Astrocyte (in vitro differentiated cells and primary cell): ENCODE data around the gene RNF43.

ENCODE experiments used
- CTCF ChIP-seq: IDR thresholded peaks from 2 replicates; pipeline ENCODE4 v1.5.1; 2011; ENCODE audit warnings: low read depth, mild to moderate bottlenecking, inconsistent platforms, low read length, moderate library complexity; ENCODE audit not compliant: insufficient read depth
- EZH2 ChIP-seq: IDR thresholded peaks from 2 replicates; pipeline ENCODE4 v1.6.1; 2012; ENCODE audit warnings: mild to moderate bottlenecking, low read length, inconsistent platforms; ENCODE audit not compliant: insufficient read depth

DNA sequence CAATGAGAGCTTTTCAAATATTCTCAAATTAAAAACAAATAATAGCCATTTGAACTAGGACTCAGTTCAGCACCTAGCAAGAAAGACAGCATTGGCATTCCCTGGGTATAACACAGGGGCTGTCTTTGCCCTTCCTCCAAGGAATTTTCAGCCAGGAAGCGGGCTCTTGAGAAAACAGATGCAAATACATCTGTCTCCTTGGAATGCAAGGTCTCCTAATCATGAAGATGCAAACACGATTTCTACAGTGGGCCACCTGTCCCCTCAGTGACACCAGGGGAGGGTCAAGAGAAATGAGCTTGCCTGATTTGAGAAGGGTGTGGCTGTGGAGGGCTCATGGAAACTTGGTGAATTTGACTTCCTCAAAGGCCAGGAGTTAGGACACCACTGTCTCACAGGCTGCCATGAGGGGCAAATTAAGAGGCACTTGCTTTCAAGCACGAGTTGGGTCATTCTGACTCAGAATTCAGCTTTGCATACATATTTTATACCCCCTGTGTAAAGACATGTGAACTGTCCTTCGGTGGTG lies 40.8 kb downstream of the RNF43 start:
- TF ChIP-seq CTCF: no peak
- no peak for TF ChIP-seq EZH2
